DOHH2 (cell line): ENCODE data around the gene FCHSD2.
"Not testable (repeated sequence)": the region's sequence is repeated elsewhere in the genome, so short reads cannot be mapped to it uniquely, and the experiment has no call there.

Experiments used
- H3F3A ChIP-seq: fragments of 200-600 bp; sonication (generic), shearing (Covaris generic); 2 replicates; pipeline ENCODE4 v1.6.0; 2016; ENCODE audit warnings: antibody characterized with exemption, mild to moderate bottlenecking; ENCODE audit not compliant: control insufficient read depth, insufficient read depth
- H3K27ac ChIP-seq: fragments of 200-600 bp; sonication (generic); 2 replicates; pipeline ENCODE4 v1.5.1; 2014; ENCODE audit warnings: low read depth, mild to moderate bottlenecking, low read length, moderate library complexity
- H3K27me3 ChIP-seq: fragments of 200-600 bp; sonication (generic); 2 replicates; pipeline ENCODE4 v1.6.1; 2014; ENCODE audit warnings: mild to moderate bottlenecking, low read length, mixed read lengths; ENCODE audit not compliant: control insufficient read depth
- H3K36me3 ChIP-seq: fragments of 200-600 bp; sonication (generic); 2 replicates; pipeline ENCODE4 v1.6.1; 2014; ENCODE audit warnings: mild to moderate bottlenecking, low read length, moderate library complexity, mixed read lengths; ENCODE audit not compliant: control insufficient read depth
- H3K4me1 ChIP-seq: fragments of 200-600 bp; sonication (generic); 2 replicates; pipeline ENCODE4 v1.6.1; 2014; ENCODE audit warnings: mild to moderate bottlenecking, low read length, mixed read lengths; ENCODE audit not compliant: control insufficient read depth
- H3K4me2 ChIP-seq: fragments of 200-600 bp; sonication (generic); 2 replicates; pipeline ENCODE4 v1.6.0; 2014; ENCODE audit warnings: mild to moderate bottlenecking, low read length, moderate library complexity
- H3K4me3 ChIP-seq: fragments of 200-600 bp; sonication (generic); 2 replicates; pipeline ENCODE4 v1.5.1; 2014; ENCODE audit warnings: mild to moderate bottlenecking, low read length, mixed read lengths
- H3K79me2 ChIP-seq: fragments of 200-600 bp; sonication (generic); 2 replicates; pipeline ENCODE4 v1.6.1; 2014; ENCODE audit warnings: mild to moderate bottlenecking, low read length, mixed read lengths; ENCODE audit not compliant: control insufficient read depth
- H3K9me2 ChIP-seq: fragments of 200-600 bp; sonication (generic); replicated peaks from 2 replicates; pipeline ENCODE4 v1.6.1; 2014; ENCODE audit warnings: mild to moderate bottlenecking, low read length, mixed read lengths; ENCODE audit not compliant: control insufficient read depth
- H3K9me3 ChIP-seq: fragments of 200-600 bp; sonication (generic); 2 replicates; pipeline ENCODE4 v1.6.1; 2014; ENCODE audit warnings: antibody characterized with exemption, low read length, mixed read lengths; ENCODE audit not compliant: control insufficient read depth, insufficient read depth
- H4K20me1 ChIP-seq: fragments of 200-600 bp; sonication (generic); 2 replicates; pipeline ENCODE4 v1.6.0; 2014; ENCODE audit warnings: low read depth, mild to moderate bottlenecking, antibody characterized with exemption, low read length, moderate library complexity; ENCODE audit not compliant: control insufficient read depth, insufficient read depth
- EZH2phosphoT487 ChIP-seq: fragments of 200-600 bp; sonication (generic); IDR thresholded peaks from 2 replicates; pipeline ENCODE4 v1.6.1; 2017; ENCODE audit warnings: borderline replicate concordance, mild to moderate bottlenecking, antibody characterized with exemption, low read length, moderate library complexity, mixed read lengths
- TF ChIP-seq, protein P1 (sequence below): fragments of 200-600 bp; sonication (generic); IDR thresholded peaks from one replicate; pipeline ENCODE4 v1.5.1; 2014; ENCODE audit warnings: antibody characterized with exemption, mild to moderate bottlenecking, low read depth, low read length; ENCODE audit not compliant: poor library complexity, severe bottlenecking

The FCHSD2 gene

DNA sequence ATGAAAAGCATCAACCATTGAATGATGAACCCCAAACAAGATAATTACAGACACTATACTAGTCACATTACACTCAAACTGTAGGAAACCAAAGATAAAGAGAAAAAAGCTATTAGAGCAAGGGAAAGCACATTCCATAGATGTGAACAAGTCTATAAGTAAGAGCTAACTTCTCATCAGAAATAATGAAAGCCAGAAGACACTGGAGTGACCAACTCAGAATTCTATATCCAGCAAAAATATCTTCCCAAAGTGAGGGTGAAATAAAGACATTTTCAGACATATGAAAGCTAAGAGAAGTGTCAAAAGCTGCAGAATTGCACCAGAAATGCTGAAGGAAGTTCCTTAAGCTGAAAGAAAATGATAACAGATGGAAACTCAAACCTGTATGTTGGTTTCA lies 17.3 kb downstream of the FCHSD2 start:
- Histone ChIP-seq H3K9me3 (no peaks in the 10 kb centered on the region), H4K20me1 (peaks cover 18% of the 10 kb centered on the region), H3K79me2 (peaks cover 97% of the 10 kb centered on the region), H3K4me3 (no peak overlapping the region), H3K4me1 (no peaks in the 10 kb centered on the region), H3F3A (peaks cover 7% of the 10 kb centered on the region; the same call in 1 of the 2 replicates), H3K4me2 (no peak overlapping the region), H3K36me3 (peaks cover 91% of the 10 kb centered on the region), H3K27me3 (no peaks in the 10 kb centered on the region), H3K9me2 (no peaks in the 10 kb centered on the region), H3K27ac (no peak overlapping the region)
- TF ChIP-seq, protein P1, sequence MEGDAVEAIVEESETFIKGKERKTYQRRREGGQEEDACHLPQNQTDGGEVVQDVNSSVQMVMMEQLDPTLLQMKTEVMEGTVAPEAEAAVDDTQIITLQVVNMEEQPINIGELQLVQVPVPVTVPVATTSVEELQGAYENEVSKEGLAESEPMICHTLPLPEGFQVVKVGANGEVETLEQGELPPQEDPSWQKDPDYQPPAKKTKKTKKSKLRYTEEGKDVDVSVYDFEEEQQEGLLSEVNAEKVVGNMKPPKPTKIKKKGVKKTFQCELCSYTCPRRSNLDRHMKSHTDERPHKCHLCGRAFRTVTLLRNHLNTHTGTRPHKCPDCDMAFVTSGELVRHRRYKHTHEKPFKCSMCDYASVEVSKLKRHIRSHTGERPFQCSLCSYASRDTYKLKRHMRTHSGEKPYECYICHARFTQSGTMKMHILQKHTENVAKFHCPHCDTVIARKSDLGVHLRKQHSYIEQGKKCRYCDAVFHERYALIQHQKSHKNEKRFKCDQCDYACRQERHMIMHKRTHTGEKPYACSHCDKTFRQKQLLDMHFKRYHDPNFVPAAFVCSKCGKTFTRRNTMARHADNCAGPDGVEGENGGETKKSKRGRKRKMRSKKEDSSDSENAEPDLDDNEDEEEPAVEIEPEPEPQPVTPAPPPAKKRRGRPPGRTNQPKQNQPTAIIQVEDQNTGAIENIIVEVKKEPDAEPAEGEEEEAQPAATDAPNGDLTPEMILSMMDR, result no peak
- no peak for TF ChIP-seq EZH2phosphoT487

DNA sequence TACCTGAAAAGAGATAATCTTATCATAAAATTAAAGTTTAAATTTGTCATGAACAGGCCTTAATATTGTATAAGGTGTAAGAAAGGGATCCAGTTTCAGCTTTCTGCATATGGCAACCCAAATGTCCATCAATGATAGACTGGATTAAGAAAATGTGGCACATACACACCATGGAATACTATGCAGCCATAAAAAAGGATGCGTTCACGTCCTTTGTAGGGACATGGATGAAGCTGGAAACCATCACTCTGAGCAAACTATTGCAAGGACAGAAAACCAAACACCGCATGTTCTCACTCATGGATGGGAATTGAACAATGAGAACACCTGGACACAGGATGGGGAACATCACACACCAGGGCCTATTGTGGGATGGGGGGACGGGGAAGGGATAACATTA lies 18.2 kb downstream of the FCHSD2 start:
- H3K9me3 ChIP-seq, H3K9me2 ChIP-seq, H3K4me1 ChIP-seq, H3F3A ChIP-seq, H3K4me3 ChIP-seq, H3K27ac ChIP-seq, H3K27me3 ChIP-seq, H3K4me2 ChIP-seq: not testable (repeated sequence)
- H4K20me1 ChIP-seq, result peaks cover 18% of the 10 kb centered on the region
- H3K79me2 ChIP-seq, result peaks cover 97% of the 10 kb centered on the region
- peaks cover 90% of the 10 kb centered on the region for H3K36me3 ChIP-seq

DNA sequence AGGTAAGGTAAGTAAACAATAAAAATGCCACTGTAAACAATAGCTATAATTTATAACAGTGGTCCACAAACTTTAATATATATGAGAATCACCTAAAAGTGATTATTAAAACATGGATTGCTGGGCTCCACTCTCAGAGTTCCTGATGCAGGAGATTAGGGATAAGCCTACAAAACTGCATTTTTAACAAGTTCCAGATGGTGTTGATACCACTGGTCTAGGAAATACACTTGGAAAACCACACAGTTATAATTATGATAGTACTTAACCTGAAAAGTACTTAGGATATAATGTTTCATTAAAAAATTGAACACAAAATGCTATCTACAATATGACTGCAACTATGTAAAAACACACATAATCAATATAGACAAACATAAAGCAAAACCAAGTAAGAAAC lies 20.4 kb downstream of the FCHSD2 start:
- no peaks in the 10 kb centered on the region for H3K9me3 ChIP-seq
- H3K4me3 ChIP-seq, result no peak overlapping the region
- no peaks in the 10 kb centered on the region for H3K4me1 ChIP-seq
- H3K79me2 ChIP-seq, result peaks cover 97% of the 10 kb centered on the region
- H4K20me1 ChIP-seq, result peaks cover 18% of the 10 kb centered on the region
- H3K36me3 ChIP-seq, result peaks cover 91% of the 10 kb centered on the region
- H3K4me2 ChIP-seq, result no peak overlapping the region
- 0 out of 2 replicates have a peak, but pooled peaks cover 4% of the 10 kb centered on the region for H3F3A ChIP-seq
- no peaks in the 10 kb centered on the region for H3K9me2 ChIP-seq
- TF ChIP-seq, protein P1, result no peak
- TF ChIP-seq EZH2phosphoT487, result no peak
- no peak overlapping the region for H3K27ac ChIP-seq
- no peaks in the 10 kb centered on the region for H3K27me3 ChIP-seq

DNA sequence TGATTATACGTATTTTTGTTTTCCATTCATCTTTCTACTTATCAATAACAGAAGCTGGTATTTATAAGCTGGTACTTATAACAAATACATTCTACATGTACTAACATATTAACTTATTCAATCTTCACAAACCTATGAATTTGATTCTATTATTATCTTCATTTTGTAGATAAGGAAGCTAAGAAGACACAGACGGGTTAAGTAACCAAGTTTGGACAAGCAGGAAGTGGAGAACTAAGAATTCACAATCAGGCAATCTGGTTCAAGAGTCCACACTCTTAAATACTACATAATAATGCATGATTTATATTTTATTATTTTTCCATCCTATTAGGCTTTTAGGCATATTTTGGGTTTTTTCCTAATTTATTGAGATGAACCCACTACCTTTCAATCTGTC lies 25.0 kb downstream of the FCHSD2 start:
- Histone ChIP-seq H3K27ac (no peak overlapping the region), H3K4me2 (no peak overlapping the region), H3K27me3 (no peaks in the 10 kb centered on the region), H3K36me3 (peaks cover 95% of the 10 kb centered on the region), H3K9me3 (no peaks in the 10 kb centered on the region; the same call in 1 of the 2 replicates), H3K79me2 (peaks cover 99% of the 10 kb centered on the region), H4K20me1 (peaks cover 5% of the 10 kb centered on the region), H3K4me1 (peaks cover 3% of the 10 kb centered on the region; the same call in 1 of the 2 replicates), H3F3A (peaks cover 4% of the 10 kb centered on the region; the same call in 1 of the 2 replicates), H3K4me3 (no peak overlapping the region), H3K9me2 (no peaks in the 10 kb centered on the region)
- TF ChIP-seq, protein P1, result no peak
- no peak for TF ChIP-seq EZH2phosphoT487
